HepG2 (cell line): Measurements from ENCODE around the gene LDLRAD4. TPM values are rescaled to one million over a fixed set of nuclear protein-coding genes. Genes with fewer than 3 reads are reported as not detected.
A peak's percentile ranks its signal among the peaks of the same experiment; 100 is the strongest.

Experiments used
- ATAC-seq: fragments of 200-7000 bp; cut with Tn5 transposase; 3 replicates; pipeline ENCODE4 v1.9.1; 2020; ENCODE audit warnings: mild to moderate bottlenecking, moderate library complexity
- BruUV-seq: library from RNA; stranded (reverse); fragments of 400-500 nt; replicated peaks from 2 replicates; lab custom pipeline; 2021; lab: Mats Ljungman, UMichigan
- CTCF ChIA-PET: fragments of 300-600 bp; formaldehyde crosslinking; extraction: SDS; loops from one replicate; lab custom pipeline; 2021; ENCODE audit warnings: low total read pairs, inconsistent platforms, low intra/inter-chr PET ratio; lab: Yijun Ruan, JAX
- POLR2A ChIA-PET: fragments of 350-600 bp; sonication (Branson Sonifier 250); formaldehyde crosslinking; loops from one replicate; lab custom pipeline; 2020; ENCODE audit warnings: antibody characterized with exemption, inconsistent platforms; lab: Yijun Ruan, JAX
- DNase-seq: peaks from one replicate; pipeline ENCODE4 v3.0.0-alpha.2; 2015; ENCODE audit warnings: low spot score
- FAIRE-seq: peaks from 3 replicates; lab custom pipeline; 2011; peaks lifted over from hg19 to GRCh38; lab: Jason Lieb, UNC
- H2AFZ ChIP-seq: one replicate; pipeline ENCODE4 v1.6.1; 2011; ENCODE audit warnings: low read length, inconsistent platforms
- H3K27ac ChIP-seq: fragments of 300-600 bp; 3 replicates; pipeline ENCODE4 v1.8.0; 2011; ENCODE audit warnings: mixed run types, mild to moderate bottlenecking, mixed read lengths, low read length, inconsistent platforms; ENCODE audit not compliant: insufficient read depth; ENCODE audit errors: extremely low read length
- H3K27me3 ChIP-seq, 2 experiments: fragments of 200-600 bp in 1 of 2; 2 replicates in 1 of 2; 3 replicates in 1 of 2; pipeline versions ENCODE4 v1.6.0 to v1.8.0; 2011; ENCODE audit warnings: low read length in 2 of 2, mild to moderate bottlenecking in 2 of 2, moderate library complexity in 2 of 2, inconsistent platforms in 1 of 2; ENCODE audit not compliant: insufficient read depth in 2 of 2, control insufficient read depth in 1 of 2
- H3K36me3 ChIP-seq, 2 experiments: fragments of 200-600 bp in 1 of 2; replicated peaks in 1 of 2; 2 replicates in 1 of 2; 3 replicates in 1 of 2; pipeline versions ENCODE4 v1.5.1 to v1.8.0; 2011; ENCODE audit warnings: low read length in 2 of 2, inconsistent platforms in 1 of 2; ENCODE audit not compliant: insufficient read depth in 2 of 2, control insufficient read depth in 1 of 2
- H3K4me1 ChIP-seq: 2 replicates; pipeline ENCODE4 v1.5.1; 2012; ENCODE audit warnings: low read length, inconsistent platforms; ENCODE audit not compliant: insufficient read depth
- H3K4me2 ChIP-seq: 2 replicates; pipeline ENCODE4 v1.6.0; 2011; ENCODE audit warnings: low read depth, low read length, inconsistent platforms
- H3K4me3 ChIP-seq, 3 experiments: fragments of 200-600 bp in 1 of 3; sonication (generic), shearing (Covaris generic) in 1 of 3; replicated peaks in 1 of 3; 2 replicates each; pipeline ENCODE4 v1.5.1; 2011 to 2016; ENCODE audit warnings: low read length in 3 of 3, inconsistent platforms in 2 of 3, low read depth in 2 of 3, mild to moderate bottlenecking in 2 of 3, control low read depth in 1 of 3, mixed read lengths in 1 of 3; ENCODE audit not compliant: insufficient read depth in 1 of 3
- H3K79me2 ChIP-seq: one replicate; pipeline ENCODE4 v1.6.1; 2011; ENCODE audit warnings: low read length, inconsistent platforms; ENCODE audit not compliant: insufficient read depth
- H3K9ac ChIP-seq: 2 replicates; pipeline ENCODE4 v1.6.0; 2011; ENCODE audit warnings: mild to moderate bottlenecking, low read depth, low read length, inconsistent platforms; ENCODE audit not compliant: insufficient read depth
- H3K9me3 ChIP-seq: 2 replicates; pipeline ENCODE4 v1.5.1; 2012; ENCODE audit warnings: mild to moderate bottlenecking, low read length
- H4K20me1 ChIP-seq: 2 replicates; pipeline ENCODE4 v1.6.0; 2011; ENCODE audit warnings: inconsistent platforms, mild to moderate bottlenecking, low read length, moderate library complexity; ENCODE audit not compliant: insufficient read depth
- ARID2 ChIP-seq: sonication (generic); formaldehyde crosslinking; IDR thresholded peaks from 2 replicates; pipeline ENCODE4 v1.8.1; 2022; ENCODE audit warnings: mild to moderate bottlenecking, missing genetic modification reagents, borderline replicate concordance
- MLX ChIP-seq: IDR thresholded peaks from 2 replicates; pipeline ENCODE4 v1.6.1; 2016
- SIN3B ChIP-seq: fragments of 150-350 bp; IDR thresholded peaks from 2 replicates; pipeline ENCODE4 v1.6.1; 2014; ENCODE audit warnings: low read length
- ZHX1 ChIP-seq: sonication (generic); formaldehyde crosslinking; IDR thresholded peaks from 2 replicates; pipeline ENCODE4 v1.8.1; 2022; ENCODE audit warnings: low read depth, mild to moderate bottlenecking, missing genetic modification reagents
- ZNF768 ChIP-seq: sonication (generic); formaldehyde crosslinking; IDR thresholded peaks from 2 replicates; pipeline ENCODE4 v1.4.0; 2020; ENCODE audit warnings: missing genetic modification reagents
- WGBS: methylation state at CpG from one replicate; pipeline ENCODE4 v1.1.6; 2017; ENCODE audit warnings: low lambda C conversion rate; 5-methylcytosine and 5-hydroxymethylcytosine counted together
- in situ Hi-C: cut with HindIII; loops from 2 replicates; pipeline ENCODE4 v1.10.0; 2017; ENCODE audit warnings: low pct_unique_long_range_greater_than_20kb; ENCODE audit not compliant: extremely low pct_ligation_motif_present
- intact Hi-C: fragments of 100-400 bp; cut with micrococcal nuclease; formaldehyde crosslinking; loops from one replicate; pipeline ENCODE4 v1.10.0; 2022; ENCODE audit not compliant: unreplicated experiment
- polyA plus RNA-seq, 8 experiments: library from polyadenylated mRNA; depleted of rRNA in 3 of 8; stranded (reverse) in 7 of 8; unstranded in 1 of 8; fragments of >200 nt; fragmentation: Illumina TruSeq in 4 of 8; extraction: Trizol in 4 of 8; gene quantifications; 2 replicates each; pipeline versions ENCODE4 v1.2.1 to v1.2.3, GENCODE V29; 2011 to 2016; ENCODE audit warnings: low read depth in 4 of 8, missing spikeins in 1 of 8, mixed read lengths in 1 of 8; ENCODE audit not compliant: insufficient read depth in 1 of 8
- total RNA-seq, 5 experiments: library from RNA; depleted of rRNA; stranded (reverse); fragments of >200 nt; fragmentation: Illumina TruSeq; extraction: Trizol; gene quantifications; 2 replicates each; pipeline ENCODE4 v1.2.3, GENCODE V29; 2016; ENCODE audit warnings: low read depth in 1 of 5

Gene LDLRAD4
- total and polyA plus RNA-seq, 2 of the 13 experiments (the other 11 are each of a cell fraction or from before 2014, with no cell fraction given), result 13.6 to 20.9 TPM

GRCh38 chr18:13603304-13604019 is 384.9 kb downstream of the LDLRAD4 start:
- no peak for FAIRE-seq
- no peaks in the 10 kb centered on the region for H4K20me1 ChIP-seq
- TF ChIP-seq ARID2 (CRISPR knock-in tag) (no peak), ZNF768 (CRISPR knock-in tag) (peak; percentile 47), SIN3B (no peak), ZHX1 (no peak), MLX (CRISPR knock-in tag) (no peak)
- TF ChIP-seq, all 625 proteins: peak for 1
- no peak overlapping the region for H2AFZ ChIP-seq
- no TSS peak for BruUV-seq
- no peaks in the 10 kb centered on the region for H3K4me1 ChIP-seq
- CTCF ChIA-PET, result no interaction called here
- no peaks in the 10 kb centered on the region for H3K79me2 ChIP-seq
- peaks cover 2% of the 10 kb centered on the region; the same call in 1 of the 2 replicates for H3K9me3 ChIP-seq
- H3K4me3 ChIP-seq, result no peak overlapping the region
- H3K4me2 ChIP-seq, result no peak overlapping the region
- ATAC-seq, result no peak
- intact Hi-C loops, result no loop called here
- POLR2A ChIA-PET, result no interaction called here
- H3K27ac ChIP-seq, result no peak overlapping the region
- in situ Hi-C loops, result no loop called here
- no peaks in the 10 kb centered on the region for H3K36me3 ChIP-seq
- H3K9ac ChIP-seq, result no peak overlapping the region
- WGBS, result 95% methylated on average over 14 of the region's 14 CpGs
- no peak for DNase-seq
- no peaks in the 10 kb centered on the region for H3K27me3 ChIP-seq
